ENCODE results near the gene MTRF1L. TPM values are rescaled to one million over a fixed set of nuclear protein-coding genes. Genes with fewer than 3 reads are reported as not detected.
A peak's percentile ranks its signal among the peaks of the same experiment; 100 is the strongest.
"Not testable (repeated sequence)": the region's sequence is repeated elsewhere in the genome, so short reads cannot be mapped to it uniquely, and the experiment has no call there.

MTRF1L gene
- total and polyA plus RNA-seq, 5 donors from 2014 or later, result 7.6 to 17.2 (median 10.5) TPM

DNA sequence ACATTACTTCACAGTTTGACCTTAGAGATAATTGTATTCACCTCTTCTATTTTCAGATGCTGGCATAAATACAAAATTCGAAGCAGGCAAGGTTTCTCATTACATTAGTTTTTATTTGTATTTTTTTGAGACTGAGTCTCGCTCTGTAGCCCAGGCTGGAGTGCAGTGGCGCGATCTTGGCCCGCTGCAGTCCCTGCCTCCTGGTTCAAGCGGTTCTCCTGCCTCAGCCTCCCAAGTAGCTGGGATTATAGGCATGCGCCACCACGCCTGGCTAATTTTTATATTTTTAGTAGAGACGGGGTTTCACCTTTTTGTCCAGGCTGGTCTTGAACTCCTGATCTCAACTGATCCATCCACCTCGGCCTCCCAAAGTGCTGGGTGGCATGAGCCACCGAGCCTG lies 17.2 kb downstream of the MTRF1L start:
- H3K4me1 Mint-ChIP-seq, result peaks cover 31 to 57% (median 36%) of the 10 kb centered on the region in 4 donors
- H3K27ac ChIP-seq (ENCODE audit: insufficient read depth, low read length, poor library complexity, severe bottlenecking); H3K36me3 ChIP-seq (ENCODE audit: control insufficient read depth, insufficient read depth, low read length); DNase-seq; H3K9me3 Mint-ChIP-seq; ATAC-seq (ENCODE audit: low read depth in 2 of 2); H3K27me3 Mint-ChIP-seq; H3K36me3 Mint-ChIP-seq; H3K27me3 ChIP-seq (ENCODE audit: control insufficient read depth, insufficient read depth, low read length); H3K9me3 ChIP-seq (ENCODE audit: control insufficient read depth in 2 of 2, low read length in 2 of 2): not testable (repeated sequence)
- peak overlapping the region; percentile 21 to 94 (median 76) for H3K4me3 Mint-ChIP-seq
- peaks cover 40% of the 10 kb centered on the region for H3K4me1 ChIP-seq (ENCODE audit: control insufficient read depth, insufficient read depth, low read length, poor library complexity, severe bottlenecking)
- H3K4me3 ChIP-seq (ENCODE audit: low read depth, low read length), result peak overlapping the region; percentile 96
- peak overlapping the region in 1 of 3 donors; percentile 97 for H3K27ac Mint-ChIP-seq

DNA sequence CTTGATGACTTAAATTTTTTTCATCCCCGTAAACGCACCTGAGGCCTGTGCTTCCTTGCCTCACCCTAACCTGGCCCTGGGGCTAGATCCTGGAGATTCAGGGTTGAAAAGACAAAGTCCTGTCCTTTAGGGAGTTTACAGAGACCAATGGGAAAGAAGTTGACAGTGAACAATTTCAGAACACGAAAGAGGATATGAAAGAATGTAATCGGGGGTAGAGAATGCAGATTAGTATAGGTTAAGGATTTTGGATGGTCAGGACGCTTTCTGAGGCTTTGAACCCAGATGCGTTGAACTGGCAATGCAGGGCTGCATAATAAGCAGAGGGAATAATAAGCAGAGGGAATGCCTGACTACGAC lies 18.0 kb downstream of the MTRF1L start:
- Histone ChIP-seq H3K4me3 (ENCODE audit: low read depth, low read length) (peak overlapping the region; percentile 96), H3K27ac (ENCODE audit: insufficient read depth, low read length, poor library complexity, severe bottlenecking) (peak overlapping the region; percentile 92), H3K27me3 (ENCODE audit: control insufficient read depth, insufficient read depth, low read length) (no peaks in the 10 kb centered on the region), H3K9me3 (ENCODE audit: control insufficient read depth in 2 of 2, low read length in 2 of 2) (no peaks in the 10 kb centered on the region), H3K36me3 (ENCODE audit: control insufficient read depth, insufficient read depth, low read length) (no peaks in the 10 kb centered on the region), H3K4me1 (ENCODE audit: control insufficient read depth, insufficient read depth, low read length, poor library complexity, severe bottlenecking) (peaks cover 48% of the 10 kb centered on the region)
- Mint-ChIP-seq H3K27me3 (no peaks in the 10 kb centered on the region), H3K36me3 (no peaks in the 10 kb centered on the region), H3K4me1 (peaks cover 32 to 61% (median 35%) of the 10 kb centered on the region in 4 donors), H3K4me3 (peak overlapping the region; percentile 94 to 99 (median 99)), H3K9me3 (no peaks in the 10 kb centered on the region), H3K27ac (peak overlapping the region; percentile 40 to 99 (median 97))
- ATAC-seq (ENCODE audit: low read depth in 2 of 2) (no peak), DNase-seq (no peak)

DNA sequence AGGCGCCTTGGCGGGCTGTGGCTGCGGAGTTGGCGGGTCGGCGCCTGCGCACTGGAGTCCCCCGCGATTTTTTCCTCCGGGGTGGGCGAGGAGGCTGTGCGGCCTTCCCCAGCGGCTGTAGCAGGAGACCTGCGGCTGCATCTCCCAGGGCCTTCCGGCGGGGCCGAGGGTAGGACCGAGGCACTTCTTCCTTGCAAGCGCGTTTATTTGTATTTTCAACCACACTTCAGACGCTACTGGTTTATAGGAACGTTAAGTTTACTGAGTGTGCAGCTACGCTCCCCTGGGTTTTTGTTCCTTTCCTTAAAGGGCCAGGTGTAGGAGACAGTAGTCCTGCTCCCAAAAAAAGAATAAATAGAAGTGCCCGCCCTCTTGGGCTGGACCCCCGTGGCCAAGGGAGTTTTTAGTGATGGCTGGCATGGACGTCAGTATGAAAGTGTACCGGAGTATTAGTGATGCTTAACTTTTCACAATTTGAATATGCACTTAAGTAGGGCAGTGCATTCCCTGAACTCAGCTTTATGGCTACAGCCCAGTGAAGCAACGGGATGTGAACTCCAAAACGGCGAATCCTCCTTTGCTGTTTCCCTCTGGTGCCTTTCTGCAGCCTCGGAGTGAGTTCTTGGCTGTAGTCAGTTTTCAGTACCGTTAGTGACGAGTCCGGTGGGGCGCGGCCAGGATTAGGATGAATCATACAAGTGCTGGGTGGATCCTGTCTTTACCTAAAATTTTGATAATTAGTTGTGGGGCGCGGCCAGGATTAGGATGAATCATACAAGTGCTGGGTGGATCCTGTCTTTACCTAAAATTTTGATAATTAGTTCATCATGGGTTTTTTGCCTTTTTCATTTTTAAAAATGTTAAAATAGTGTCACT lies 18.6 kb downstream of the MTRF1L start:
- H3K27me3 ChIP-seq (ENCODE audit: control insufficient read depth, insufficient read depth, low read length), result no peaks in the 10 kb centered on the region
- Mint-ChIP-seq H3K9me3 (no peaks in the 10 kb centered on the region), H3K27ac (peak overlapping the region; percentile 40 to 99 (median 97)), H3K36me3 (no peaks in the 10 kb centered on the region), H3K4me3 (peak overlapping the region; percentile 94 to 99 (median 99)), H3K27me3 (no peaks in the 10 kb centered on the region), H3K4me1 (peaks cover 32 to 64% (median 38%) of the 10 kb centered on the region in 4 donors)
- DNase-seq (peak in 2 of 3 donors; percentile 84 to 91), ATAC-seq (ENCODE audit: low read depth in 2 of 2) (peak in 1 of 2 donors; percentile 6)
- H3K27ac ChIP-seq (ENCODE audit: insufficient read depth, low read length, poor library complexity, severe bottlenecking), result peak overlapping the region; percentile 92
- peaks cover 54% of the 10 kb centered on the region for H3K4me1 ChIP-seq (ENCODE audit: control insufficient read depth, insufficient read depth, low read length, poor library complexity, severe bottlenecking)
- H3K36me3 ChIP-seq (ENCODE audit: control insufficient read depth, insufficient read depth, low read length), result no peaks in the 10 kb centered on the region
- H3K9me3 ChIP-seq (ENCODE audit: control insufficient read depth in 2 of 2, low read length in 2 of 2), result no peaks in the 10 kb centered on the region
- H3K4me3 ChIP-seq (ENCODE audit: low read depth, low read length), result peak overlapping the region; percentile 96

DNA sequence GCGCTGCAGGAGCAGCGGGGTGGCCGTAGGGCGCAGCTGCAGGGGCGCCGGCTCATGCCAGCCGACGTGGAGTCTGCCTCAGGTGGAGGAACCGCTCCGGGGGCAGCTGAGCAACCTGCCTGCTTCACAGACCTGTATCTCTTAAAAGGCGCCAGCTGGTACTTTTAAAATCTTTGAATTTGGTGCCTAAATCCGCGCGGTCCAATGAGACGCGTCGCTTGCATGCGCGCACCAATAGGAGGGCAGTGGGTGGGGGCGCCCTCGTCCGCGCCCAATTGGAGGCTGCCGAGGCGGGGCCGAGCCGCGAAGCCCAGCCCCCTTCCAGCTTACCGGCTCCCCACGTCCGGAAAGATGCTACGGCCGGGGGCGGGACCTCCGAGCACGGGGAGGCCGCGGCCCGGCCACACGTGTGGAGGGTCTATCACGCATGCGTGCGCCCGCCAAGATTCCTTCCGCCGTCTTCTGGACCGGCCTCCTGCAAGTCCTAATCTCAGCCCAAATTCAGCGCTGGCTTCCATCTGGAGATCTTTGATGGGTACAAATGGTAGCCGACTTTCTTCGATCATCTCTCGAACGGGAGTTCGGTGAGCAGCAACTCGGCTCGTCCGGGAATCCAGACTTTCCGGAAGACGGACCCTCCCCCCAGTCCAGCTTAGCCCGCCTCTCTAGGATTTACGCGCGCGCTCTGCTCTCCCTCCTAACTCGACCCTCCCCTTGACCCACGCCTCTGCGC lies 19.4 kb downstream of the MTRF1L start, which contains the start of gene FBXO5:
TSS of gene FBXO5 (minus strand) at position 138 of the 733 bp plus-strand sequence. CDS start at position 56, 82 bp downstream.
- H3K4me1 Mint-ChIP-seq, result peaks cover 33 to 70% (median 42%) of the 10 kb centered on the region in 4 donors
- H3K36me3 ChIP-seq (ENCODE audit: control insufficient read depth, insufficient read depth, low read length), result no peaks in the 10 kb centered on the region
- H3K27me3 Mint-ChIP-seq, result no peaks in the 10 kb centered on the region
- H3K9me3 ChIP-seq (ENCODE audit: control insufficient read depth in 2 of 2, low read length in 2 of 2), result no peaks in the 10 kb centered on the region
- H3K27ac Mint-ChIP-seq, result peak within 1 kb of the TSS; percentile 56 to 99 (median 97)
- peaks cover 59% of the 10 kb centered on the region for H3K4me1 ChIP-seq (ENCODE audit: control insufficient read depth, insufficient read depth, low read length, poor library complexity, severe bottlenecking)
- no peaks in the 10 kb centered on the region for H3K9me3 Mint-ChIP-seq
- H3K36me3 Mint-ChIP-seq, result no peaks in the 10 kb centered on the region
- H3K4me3 ChIP-seq (ENCODE audit: low read depth, low read length), result peak within 1 kb of the TSS; percentile 96
- peak within 1 kb of the TSS; percentile 94 to 99 (median 99) for H3K4me3 Mint-ChIP-seq
- H3K27ac ChIP-seq (ENCODE audit: insufficient read depth, low read length, poor library complexity, severe bottlenecking), result peak within 1 kb of the TSS; percentile 92
- ATAC-seq (ENCODE audit: low read depth in 2 of 2) (peak; percentile 94), DNase-seq (peak; percentile 95 to 99 (median 97))
- H3K27me3 ChIP-seq (ENCODE audit: control insufficient read depth, insufficient read depth, low read length), result no peaks in the 10 kb centered on the region

DNA sequence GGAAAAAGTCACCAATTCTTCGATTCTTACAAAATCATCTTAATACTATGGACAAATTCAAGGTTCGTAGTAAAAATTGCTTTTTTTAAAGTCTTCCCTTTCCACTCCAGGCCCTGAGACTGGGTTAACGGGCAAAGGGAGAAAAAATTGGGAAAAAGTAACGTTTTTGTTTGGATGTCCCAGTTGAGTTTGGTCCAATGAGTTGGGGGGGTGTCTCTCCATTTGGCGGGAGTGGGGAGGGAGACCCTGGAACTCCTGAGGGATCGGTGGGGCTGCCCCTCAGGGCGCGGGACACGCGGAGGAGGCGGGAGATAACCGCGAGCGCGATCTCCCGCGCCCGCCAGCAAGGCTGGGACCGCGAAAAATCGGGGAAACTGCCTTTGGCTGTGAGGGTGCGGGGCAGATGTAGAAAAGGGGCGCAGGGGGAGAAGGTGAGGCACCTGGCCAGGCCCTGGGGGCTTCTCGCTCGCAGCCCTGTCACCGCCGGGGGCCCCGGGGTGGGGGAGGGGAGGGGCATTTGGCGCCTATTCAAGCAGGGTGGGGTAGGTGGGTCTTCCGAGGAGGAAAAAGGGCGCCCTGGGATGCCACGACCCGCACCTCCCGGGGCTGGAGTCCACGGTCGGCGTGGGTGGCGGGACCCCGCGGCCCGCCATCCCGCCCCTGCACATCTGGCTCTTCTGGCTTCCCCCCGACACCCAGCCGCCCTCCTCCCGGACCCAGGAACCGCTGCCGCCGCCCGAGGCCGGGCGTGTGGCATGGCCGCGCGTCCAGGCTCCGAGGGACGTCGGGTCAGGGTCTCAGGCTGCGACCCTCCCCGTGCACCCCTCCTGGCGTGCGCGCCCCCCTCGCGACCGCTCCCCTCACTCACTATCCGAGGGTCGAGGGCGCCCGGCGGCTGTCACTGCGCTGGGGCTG lies 20.3 kb downstream of the MTRF1L start:
- Mint-ChIP-seq H3K9me3 (no peaks in the 10 kb centered on the region), H3K36me3 (no peaks in the 10 kb centered on the region), H3K4me1 (peaks cover 32 to 78% (median 45%) of the 10 kb centered on the region in 4 donors), H3K4me3 (peak overlapping the region; percentile 94 to 99 (median 99)), H3K27me3 (no peaks in the 10 kb centered on the region), H3K27ac (peak overlapping the region in 1 of 3 donors; percentile 56)
- no peaks in the 10 kb centered on the region for H3K9me3 ChIP-seq (ENCODE audit: control insufficient read depth in 2 of 2, low read length in 2 of 2)
- peaks cover 66% of the 10 kb centered on the region for H3K4me1 ChIP-seq (ENCODE audit: control insufficient read depth, insufficient read depth, low read length, poor library complexity, severe bottlenecking)
- H3K4me3 ChIP-seq (ENCODE audit: low read depth, low read length), result peak overlapping the region; percentile 60
- ATAC-seq (ENCODE audit: low read depth in 2 of 2) (no peak), DNase-seq (peak in 1 of 3 donors; percentile 31)
- no peak overlapping the region for H3K27ac ChIP-seq (ENCODE audit: insufficient read depth, low read length, poor library complexity, severe bottlenecking)
- no peaks in the 10 kb centered on the region for H3K27me3 ChIP-seq (ENCODE audit: control insufficient read depth, insufficient read depth, low read length)
- no peaks in the 10 kb centered on the region for H3K36me3 ChIP-seq (ENCODE audit: control insufficient read depth, insufficient read depth, low read length)

DNA sequence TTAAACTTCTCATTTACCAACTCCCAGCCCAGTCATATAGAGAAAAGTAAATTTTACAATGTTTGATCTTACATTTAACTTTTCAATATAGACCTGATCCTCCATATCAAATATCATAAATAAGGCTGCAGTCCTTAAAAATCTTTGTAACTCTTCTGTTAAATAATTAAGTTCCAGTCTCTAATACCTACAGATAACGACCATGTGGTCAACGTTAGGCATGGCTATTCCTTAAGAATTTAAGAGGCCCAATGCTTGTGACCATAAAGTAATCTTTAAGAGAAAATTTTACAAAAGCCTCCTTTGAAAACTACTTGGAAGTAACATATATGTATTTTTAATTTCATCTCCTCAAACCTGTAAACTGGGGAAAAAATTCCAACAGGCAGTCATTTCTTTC lies 21.3 kb downstream of the MTRF1L start:
- H3K4me3 ChIP-seq (ENCODE audit: low read depth, low read length), result peak overlapping the region; percentile 62
- H3K4me3 Mint-ChIP-seq, result peak overlapping the region; percentile 50 to 76 (median 59)

DNA sequence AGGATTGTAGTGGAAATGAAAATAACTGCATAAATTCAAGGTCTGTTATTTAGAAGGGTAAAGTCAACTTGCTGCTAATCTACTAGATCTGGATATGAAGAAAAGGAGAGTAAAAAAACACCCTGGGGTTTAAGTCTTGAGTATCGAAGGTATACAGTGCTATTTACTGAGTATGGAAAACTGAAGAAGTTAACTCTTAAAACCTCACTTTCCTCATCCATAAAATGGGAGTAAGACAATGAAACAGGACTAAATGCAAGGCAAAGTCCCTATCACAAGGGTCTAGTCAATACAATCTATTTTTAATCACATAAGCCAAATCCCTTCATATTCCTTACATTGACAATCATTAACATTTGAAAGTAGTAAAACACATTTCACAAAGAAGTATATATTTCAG lies 21.9 kb downstream of the MTRF1L start:
- peaks cover 27 to 79% (median 52%) of the 10 kb centered on the region in 4 donors for H3K4me1 Mint-ChIP-seq
- peaks cover 3% of the 10 kb centered on the region for H3K36me3 Mint-ChIP-seq
- H3K4me1 ChIP-seq (ENCODE audit: control insufficient read depth, insufficient read depth, low read length, poor library complexity, severe bottlenecking), result peaks cover 76% of the 10 kb centered on the region
- no peaks in the 10 kb centered on the region for H3K9me3 ChIP-seq (ENCODE audit: control insufficient read depth in 2 of 2, low read length in 2 of 2)
- peak overlapping the region; percentile 2 to 34 (median 29) for H3K27ac Mint-ChIP-seq
- ATAC-seq (ENCODE audit: low read depth in 2 of 2) (no peak), DNase-seq (no peak)
- H3K27ac ChIP-seq (ENCODE audit: insufficient read depth, low read length, poor library complexity, severe bottlenecking), result no peak overlapping the region
- no peaks in the 10 kb centered on the region for H3K36me3 ChIP-seq (ENCODE audit: control insufficient read depth, insufficient read depth, low read length)
- no peaks in the 10 kb centered on the region for H3K9me3 Mint-ChIP-seq
- no peaks in the 10 kb centered on the region for H3K27me3 ChIP-seq (ENCODE audit: control insufficient read depth, insufficient read depth, low read length)
- peak overlapping the region; percentile 62 for H3K4me3 ChIP-seq (ENCODE audit: low read depth, low read length)
- peak overlapping the region; percentile 50 to 76 (median 59) for H3K4me3 Mint-ChIP-seq
- no peaks in the 10 kb centered on the region for H3K27me3 Mint-ChIP-seq

More for the DNA sequence above, 21.3 kb downstream of the MTRF1L start:
- no peaks in the 10 kb centered on the region for H3K36me3 ChIP-seq (ENCODE audit: control insufficient read depth, insufficient read depth, low read length)
- Mint-ChIP-seq H3K36me3 (no peaks in the 10 kb centered on the region), H3K27me3 (no peaks in the 10 kb centered on the region), H3K9me3 (no peaks in the 10 kb centered on the region), H3K27ac (no peak overlapping the region), H3K4me1 (peaks cover 27 to 80% (median 47%) of the 10 kb centered on the region in 4 donors)
- no peaks in the 10 kb centered on the region for H3K27me3 ChIP-seq (ENCODE audit: control insufficient read depth, insufficient read depth, low read length)
- ATAC-seq (ENCODE audit: low read depth in 2 of 2), result no peak
- no peak overlapping the region for H3K27ac ChIP-seq (ENCODE audit: insufficient read depth, low read length, poor library complexity, severe bottlenecking)
- no peak for DNase-seq
- peaks cover 71% of the 10 kb centered on the region for H3K4me1 ChIP-seq (ENCODE audit: control insufficient read depth, insufficient read depth, low read length, poor library complexity, severe bottlenecking)
- no peaks in the 10 kb centered on the region for H3K9me3 ChIP-seq (ENCODE audit: control insufficient read depth in 2 of 2, low read length in 2 of 2)
